ENCODE results near the gene AMHR2. TPM values are rescaled to one million over a fixed set of nuclear protein-coding genes. Genes with fewer than 3 reads are reported as not detected.

AMHR2 gene
- total and polyA plus RNA-seq, 9 of the 15 experiments (the other 6 are each of a cell fraction or from before 2014, with no cell fraction given): 8.9 to 49.7 (median 19.3) TPM

DNA sequence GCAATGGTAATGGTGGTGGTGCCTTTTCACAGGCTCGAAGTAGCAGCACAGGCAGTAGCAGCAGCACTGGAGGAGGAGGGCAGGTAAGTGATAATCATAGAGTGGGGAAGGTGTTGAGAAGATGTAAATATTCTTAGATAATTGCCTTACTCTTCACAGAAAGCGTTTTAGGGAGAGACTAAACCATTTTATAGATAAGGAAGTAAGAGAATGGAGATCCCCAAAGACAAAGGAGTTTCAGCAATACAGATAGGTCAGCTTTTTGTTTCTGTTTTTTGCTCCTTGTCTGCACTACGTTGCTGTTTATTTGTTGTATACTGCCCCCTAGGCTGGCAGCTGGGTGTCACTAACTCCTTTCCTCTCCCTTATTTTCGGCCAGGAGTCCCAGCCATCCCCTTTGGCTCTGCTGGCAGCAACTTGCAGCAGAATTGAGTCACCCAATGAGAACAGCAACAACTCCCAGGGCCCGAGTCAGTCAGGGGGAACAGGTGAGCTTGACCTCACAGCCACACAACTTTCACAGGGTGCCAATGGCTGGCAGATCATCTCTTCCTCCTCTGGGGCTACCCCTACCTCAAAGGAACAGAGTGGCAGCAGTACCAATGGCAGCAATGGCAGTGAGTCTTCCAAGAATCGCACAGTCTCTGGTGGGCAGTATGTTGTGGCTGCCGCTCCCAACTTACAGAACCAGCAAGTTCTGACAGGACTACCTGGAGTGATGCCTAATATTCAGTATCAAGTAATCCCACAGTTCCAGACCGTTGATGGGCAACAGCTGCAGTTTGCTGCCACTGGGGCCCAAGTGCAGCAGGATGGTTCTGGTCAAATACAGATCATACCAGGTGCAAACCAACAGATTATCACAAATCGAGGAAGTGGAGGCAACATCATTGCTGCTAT, 41.7 kb upstream of the AMHR2 start (continued):
- TF ChIP-seq, protein P1, sequence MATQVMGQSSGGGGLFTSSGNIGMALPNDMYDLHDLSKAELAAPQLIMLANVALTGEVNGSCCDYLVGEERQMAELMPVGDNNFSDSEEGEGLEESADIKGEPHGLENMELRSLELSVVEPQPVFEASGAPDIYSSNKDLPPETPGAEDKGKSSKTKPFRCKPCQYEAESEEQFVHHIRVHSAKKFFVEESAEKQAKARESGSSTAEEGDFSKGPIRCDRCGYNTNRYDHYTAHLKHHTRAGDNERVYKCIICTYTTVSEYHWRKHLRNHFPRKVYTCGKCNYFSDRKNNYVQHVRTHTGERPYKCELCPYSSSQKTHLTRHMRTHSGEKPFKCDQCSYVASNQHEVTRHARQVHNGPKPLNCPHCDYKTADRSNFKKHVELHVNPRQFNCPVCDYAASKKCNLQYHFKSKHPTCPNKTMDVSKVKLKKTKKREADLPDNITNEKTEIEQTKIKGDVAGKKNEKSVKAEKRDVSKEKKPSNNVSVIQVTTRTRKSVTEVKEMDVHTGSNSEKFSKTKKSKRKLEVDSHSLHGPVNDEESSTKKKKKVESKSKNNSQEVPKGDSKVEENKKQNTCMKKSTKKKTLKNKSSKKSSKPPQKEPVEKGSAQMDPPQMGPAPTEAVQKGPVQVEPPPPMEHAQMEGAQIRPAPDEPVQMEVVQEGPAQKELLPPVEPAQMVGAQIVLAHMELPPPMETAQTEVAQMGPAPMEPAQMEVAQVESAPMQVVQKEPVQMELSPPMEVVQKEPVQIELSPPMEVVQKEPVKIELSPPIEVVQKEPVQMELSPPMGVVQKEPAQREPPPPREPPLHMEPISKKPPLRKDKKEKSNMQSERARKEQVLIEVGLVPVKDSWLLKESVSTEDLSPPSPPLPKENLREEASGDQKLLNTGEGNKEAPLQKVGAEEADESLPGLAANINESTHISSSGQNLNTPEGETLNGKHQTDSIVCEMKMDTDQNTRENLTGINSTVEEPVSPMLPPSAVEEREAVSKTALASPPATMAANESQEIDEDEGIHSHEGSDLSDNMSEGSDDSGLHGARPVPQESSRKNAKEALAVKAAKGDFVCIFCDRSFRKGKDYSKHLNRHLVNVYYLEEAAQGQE (IDR thresholded peaks at IDR 0.05; ENCODE audit: borderline replicate concordance): peak; percentile 78
- TF ChIP-seq, protein P1 (CRISPR knock-in tag; IDR thresholded peaks at IDR 0.05; ENCODE audit: low read depth): no peak
- TF ChIP-seq RCOR1 (IDR thresholded peaks at IDR 0.05; ENCODE audit: borderline replicate concordance in 1 of 2, low read depth in 2 of 2, low read length in 2 of 2) (0 out of 4 replicates have a peak, but pooled peaks of 1 of the 2 experiments have one; percentile 13), ZNF707 (CRISPR knock-in tag; conservative IDR thresholded peaks at IDR 0.05) (no peak), ZNF24 (IDR thresholded peaks at IDR 0.05) (no peak), SP1 (CRISPR knock-in tag; IDR thresholded peaks at IDR 0.05) (no peak), ZC3H8 (IDR thresholded peaks at IDR 0.05) (no peak), TARDBP (IDR thresholded peaks at IDR 0.05) (no peak), LCOR (CRISPR knock-in tag; IDR thresholded peaks at IDR 0.05) (peak; percentile 43; the same call in 1 of the 2 replicates), POLR2AphosphoS2 (IDR thresholded peaks at IDR 0.05; ENCODE audit: low read length) (no peak)
- TF ChIP-seq, protein P2, sequence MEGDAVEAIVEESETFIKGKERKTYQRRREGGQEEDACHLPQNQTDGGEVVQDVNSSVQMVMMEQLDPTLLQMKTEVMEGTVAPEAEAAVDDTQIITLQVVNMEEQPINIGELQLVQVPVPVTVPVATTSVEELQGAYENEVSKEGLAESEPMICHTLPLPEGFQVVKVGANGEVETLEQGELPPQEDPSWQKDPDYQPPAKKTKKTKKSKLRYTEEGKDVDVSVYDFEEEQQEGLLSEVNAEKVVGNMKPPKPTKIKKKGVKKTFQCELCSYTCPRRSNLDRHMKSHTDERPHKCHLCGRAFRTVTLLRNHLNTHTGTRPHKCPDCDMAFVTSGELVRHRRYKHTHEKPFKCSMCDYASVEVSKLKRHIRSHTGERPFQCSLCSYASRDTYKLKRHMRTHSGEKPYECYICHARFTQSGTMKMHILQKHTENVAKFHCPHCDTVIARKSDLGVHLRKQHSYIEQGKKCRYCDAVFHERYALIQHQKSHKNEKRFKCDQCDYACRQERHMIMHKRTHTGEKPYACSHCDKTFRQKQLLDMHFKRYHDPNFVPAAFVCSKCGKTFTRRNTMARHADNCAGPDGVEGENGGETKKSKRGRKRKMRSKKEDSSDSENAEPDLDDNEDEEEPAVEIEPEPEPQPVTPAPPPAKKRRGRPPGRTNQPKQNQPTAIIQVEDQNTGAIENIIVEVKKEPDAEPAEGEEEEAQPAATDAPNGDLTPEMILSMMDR (IDR thresholded peaks at IDR 0.05 in 2 of 3, conservative IDR thresholded peaks at IDR 0.05 in 1 of 3; ENCODE audit: insufficient read depth in 2 of 3, low read depth in 1 of 3, low read length in 3 of 3): peak; percentile 65 to 77 (median 71)
- TF ChIP-seq, protein P3, sequence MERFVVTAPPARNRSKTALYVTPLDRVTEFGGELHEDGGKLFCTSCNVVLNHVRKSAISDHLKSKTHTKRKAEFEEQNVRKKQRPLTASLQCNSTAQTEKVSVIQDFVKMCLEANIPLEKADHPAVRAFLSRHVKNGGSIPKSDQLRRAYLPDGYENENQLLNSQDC (CRISPR knock-in tag; IDR thresholded peaks at IDR 0.05): no peak

All from K562 (cell line).